Measurements from ENCODE around the gene EVI5L. TPM values are rescaled to one million over a fixed set of nuclear protein-coding genes. Genes with fewer than 3 reads are reported as not detected.

EVI5L gene
- total and polyA plus RNA-seq, 2 of the 8 experiments (the other 6 are each of a cell fraction or from before 2014, with no cell fraction given), result 7.2 to 11.0 TPM

DNA sequence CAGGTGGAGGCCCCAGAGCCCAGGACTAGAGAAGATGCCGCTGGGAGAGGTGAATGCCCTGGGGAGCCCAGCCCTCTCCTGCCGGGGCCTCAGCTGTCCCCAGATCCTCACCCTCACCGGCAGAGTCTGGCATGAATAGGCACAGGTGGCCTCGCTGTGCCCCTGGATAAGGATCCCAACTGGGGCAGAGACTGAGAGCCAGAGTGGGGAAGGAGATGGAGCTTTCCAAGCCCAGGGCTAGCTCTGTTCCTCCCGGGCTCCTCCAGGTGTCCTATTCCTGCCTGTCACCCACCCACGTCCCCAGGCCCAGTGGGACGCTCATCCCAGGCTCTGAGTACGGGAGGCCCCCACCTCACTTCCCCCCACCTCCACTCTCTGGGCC is 27.7 kb downstream of the EVI5L start (continued):
- TF ChIP-seq PHF8 (conservative IDR thresholded peaks at IDR 0.05; ENCODE audit: low read depth, low read length), result no peak
- no peak for TF ChIP-seq RFX5 (IDR thresholded peaks at IDR 0.05; ENCODE audit: borderline replicate concordance, low read depth, low read length)
